ENCODE results near the gene CCNQ.

The CCNQ gene

DNA sequence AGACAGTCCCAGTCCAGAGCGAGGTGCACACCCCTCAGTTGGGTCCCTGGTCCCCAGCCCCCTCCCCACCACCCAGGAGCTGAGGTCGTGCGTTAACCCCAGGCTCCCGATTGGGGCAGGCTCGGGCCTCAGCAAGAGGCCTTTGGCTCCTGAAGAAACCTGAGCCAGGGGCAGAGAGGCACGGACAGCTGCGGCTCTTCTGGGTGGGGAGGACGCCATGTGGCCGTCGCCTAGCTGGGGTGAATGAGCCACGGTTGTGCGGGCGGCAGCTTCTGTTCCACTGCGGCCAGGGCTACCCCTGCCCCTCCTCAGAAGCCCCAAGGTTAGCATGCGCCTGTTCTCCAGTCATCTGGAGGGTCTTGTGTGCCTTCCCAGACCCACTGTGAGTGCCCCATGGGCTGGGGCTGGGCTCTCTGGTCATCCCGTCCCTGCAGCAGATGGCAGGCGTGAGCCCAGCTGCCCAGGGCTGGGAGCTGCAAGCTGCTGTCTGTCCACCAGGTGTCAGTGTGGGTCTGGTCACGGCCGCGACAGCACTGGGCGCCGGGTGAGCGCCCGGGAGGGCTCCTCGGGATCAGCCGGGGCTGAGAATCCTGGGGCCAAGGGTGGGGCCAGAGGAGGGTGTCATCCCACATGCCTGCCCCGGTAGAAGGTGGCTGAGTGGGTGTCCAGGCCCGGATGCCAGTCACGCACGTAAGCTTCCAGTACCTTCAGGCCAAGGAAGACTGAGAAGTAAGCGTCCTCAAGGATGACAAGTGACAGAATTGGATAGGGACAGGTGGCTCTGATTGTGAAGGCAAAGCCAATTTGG is 59.6 kb downstream of the CCNQ start:
- DNase-seq (ENCODE audit: low read depth in 1 of 2, low spot score in 1 of 2): peak; percentile 16 to 35

DNA sequence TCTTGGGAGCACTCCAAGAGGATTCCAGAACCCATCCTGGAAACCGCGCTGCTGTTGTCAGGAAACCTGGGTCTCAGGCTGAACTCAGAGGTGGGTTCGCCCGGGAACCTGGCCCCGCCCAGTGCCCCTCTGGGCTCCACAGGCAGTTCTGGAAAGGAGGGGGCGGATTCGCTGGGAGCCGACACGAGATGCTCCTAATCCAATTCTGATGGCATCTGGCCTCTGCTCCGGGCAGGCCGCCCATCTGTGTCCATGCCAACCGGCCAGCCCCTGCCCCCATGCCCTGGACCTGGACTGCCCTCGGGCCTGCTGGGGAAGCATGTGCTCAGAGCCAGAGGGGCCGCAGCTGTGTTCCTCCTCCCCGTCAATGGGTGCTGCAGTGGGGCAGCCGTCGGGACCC is 60.5 kb downstream of the CCNQ start:
- DNase-seq (ENCODE audit: low read depth in 1 of 2, low spot score in 1 of 2): no peak
